CD4-positive, alpha-beta T cell (primary cell): ENCODE data around the gene TNC. TPM values are rescaled to one million over a fixed set of nuclear protein-coding genes. Genes with fewer than 3 reads are reported as not detected.

Experiments used
- ATAC-seq: fragments of 200-7000 bp; cut with Tn5 transposase; one replicate; pipeline ENCODE4 v1.10.0; 2022; ENCODE audit warnings: mild to moderate bottlenecking; ENCODE audit not compliant: poor library complexity
- CTCF ChIA-PET: fragments of 350-600 bp; sonication (Branson Sonifier 250); formaldehyde crosslinking; loops from one replicate; lab custom pipeline; 2021; ENCODE audit warnings: antibody characterized with exemption, inconsistent platforms; lab: Charles Lee
- POLR2A ChIA-PET: fragments of 350-600 bp; sonication (Branson Sonifier 250); formaldehyde crosslinking; loops from one replicate; lab custom pipeline; 2021; ENCODE audit warnings: antibody characterized with exemption, inconsistent platforms; lab: Charles Lee
- DNase-seq, 14 experiments: peaks; one replicate each; pipeline ENCODE4 v3.0.0-alpha.2; 2013 to 2020; ENCODE audit warnings: mixed read lengths in 2 of 14
- H3K27ac ChIP-seq, 2 donors: one replicate each; pipeline versions ENCODE4 v1.5.1 to v1.7.0; 2013; ENCODE audit warnings: low read length in 2 of 2, low read depth in 1 of 2, mild to moderate bottlenecking in 1 of 2
- H3K27me3 ChIP-seq, 2 experiments: 1 replicate in 1 of 2; 2 replicates in 1 of 2; pipeline versions ENCODE4 v1.6.1 to v1.7.0; 2013; ENCODE audit warnings: low read length in 2 of 2, control low read depth in 1 of 2, mild to moderate bottlenecking in 1 of 2, moderate library complexity in 1 of 2; ENCODE audit not compliant: insufficient read depth in 2 of 2, control insufficient read depth in 1 of 2
- H3K36me3 ChIP-seq: one replicate; pipeline ENCODE4 v1.6.1; 2013; ENCODE audit warnings: low read length, control low read depth; ENCODE audit not compliant: insufficient read depth
- H3K4me1 ChIP-seq: one replicate; pipeline ENCODE4 v1.6.1; 2013; ENCODE audit warnings: low read length, control low read depth; ENCODE audit not compliant: insufficient read depth
- H3K4me3 ChIP-seq: one replicate; pipeline ENCODE4 v1.5.1; 2013; ENCODE audit warnings: mild to moderate bottlenecking, low read length, moderate library complexity
- H3K9me3 ChIP-seq, 2 experiments: 1 replicate in 1 of 2; 2 replicates in 1 of 2; pipeline versions ENCODE4 v1.6.1 to v1.7.0; 2013; ENCODE audit warnings: low read length in 2 of 2, mild to moderate bottlenecking in 2 of 2, control low read depth in 1 of 2, moderate library complexity in 1 of 2; ENCODE audit not compliant: control insufficient read depth in 1 of 2, insufficient read depth in 1 of 2
- H3K27ac Mint-ChIP-seq: one replicate; pipeline ENCODE4 v1.8.0; 2020; ENCODE audit warnings: mixed read lengths
- H3K27me3 Mint-ChIP-seq: one replicate; pipeline ENCODE4 v1.8.0; 2021; ENCODE audit warnings: mixed read lengths
- H3K36me3 Mint-ChIP-seq: one replicate; pipeline ENCODE4 v1.8.0; 2021; ENCODE audit warnings: low read depth, mixed read lengths
- H3K4me1 Mint-ChIP-seq: one replicate; pipeline ENCODE4 v1.8.0; 2021; ENCODE audit warnings: low read depth, mixed read lengths
- H3K4me3 Mint-ChIP-seq: one replicate; pipeline ENCODE4 v1.8.0; 2020; ENCODE audit warnings: mild to moderate bottlenecking, mixed read lengths
- H3K9me3 Mint-ChIP-seq: one replicate; pipeline ENCODE4 v1.8.0; 2020; ENCODE audit warnings: mixed read lengths
- intact Hi-C, 2 experiments: fragments of 100-400 bp; cut with DNase I in 1 of 2; cut with micrococcal nuclease in 1 of 2; formaldehyde crosslinking; loops; one replicate each; pipeline versions ENCODE4 v1.15.1 to v1.9.0; 2023 to 2025; cut with DNase I, micrococcal nuclease
- total RNA-seq, 174 experiments: library from RNA in 2 of 174; stranded (reverse) in 2 of 174; gene quantifications; one replicate each; pipeline ENCODE4 v1.2.3 and lab custom pipeline; 2021 to 2026
- TF ChIP-seq, protein P1 (sequence below): fragments of 200-600 bp; IDR thresholded peaks from one replicate; pipeline ENCODE4 v1.8.0; 2022; ENCODE audit warnings: antibody characterized with exemption, mild to moderate bottlenecking

TNC gene
- total RNA-seq, 2 experiments from 2014 or later = 0.03 to 0.05 TPM

DNA sequence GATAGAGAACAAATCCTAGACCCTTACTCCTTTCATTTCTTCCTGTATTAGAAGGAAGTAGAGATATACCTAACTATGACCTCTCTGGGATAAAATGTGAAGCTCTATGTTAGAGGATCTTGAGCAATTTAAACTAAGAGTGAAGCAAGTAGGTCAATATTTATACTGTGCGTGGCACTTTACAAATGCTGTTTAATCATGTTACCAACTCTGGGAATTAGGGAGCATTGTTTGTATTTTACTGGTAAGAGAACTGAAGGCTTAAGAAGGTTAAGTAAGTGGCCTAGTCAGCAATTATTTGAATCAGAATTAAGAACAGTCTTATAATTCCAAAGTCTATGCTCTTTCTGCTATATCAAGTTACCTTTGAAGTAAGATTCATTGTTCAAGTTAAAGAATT, 12.0 kb downstream of the TNC start:
- H3K36me3 Mint-ChIP-seq = no peaks in the 10 kb centered on the region
- POLR2A ChIA-PET = no interaction called here
- TF ChIP-seq, protein P1, sequence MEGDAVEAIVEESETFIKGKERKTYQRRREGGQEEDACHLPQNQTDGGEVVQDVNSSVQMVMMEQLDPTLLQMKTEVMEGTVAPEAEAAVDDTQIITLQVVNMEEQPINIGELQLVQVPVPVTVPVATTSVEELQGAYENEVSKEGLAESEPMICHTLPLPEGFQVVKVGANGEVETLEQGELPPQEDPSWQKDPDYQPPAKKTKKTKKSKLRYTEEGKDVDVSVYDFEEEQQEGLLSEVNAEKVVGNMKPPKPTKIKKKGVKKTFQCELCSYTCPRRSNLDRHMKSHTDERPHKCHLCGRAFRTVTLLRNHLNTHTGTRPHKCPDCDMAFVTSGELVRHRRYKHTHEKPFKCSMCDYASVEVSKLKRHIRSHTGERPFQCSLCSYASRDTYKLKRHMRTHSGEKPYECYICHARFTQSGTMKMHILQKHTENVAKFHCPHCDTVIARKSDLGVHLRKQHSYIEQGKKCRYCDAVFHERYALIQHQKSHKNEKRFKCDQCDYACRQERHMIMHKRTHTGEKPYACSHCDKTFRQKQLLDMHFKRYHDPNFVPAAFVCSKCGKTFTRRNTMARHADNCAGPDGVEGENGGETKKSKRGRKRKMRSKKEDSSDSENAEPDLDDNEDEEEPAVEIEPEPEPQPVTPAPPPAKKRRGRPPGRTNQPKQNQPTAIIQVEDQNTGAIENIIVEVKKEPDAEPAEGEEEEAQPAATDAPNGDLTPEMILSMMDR = no peak
- no peak overlapping the region for H3K4me3 Mint-ChIP-seq
- H3K9me3 Mint-ChIP-seq = no peaks in the 10 kb centered on the region
- Histone ChIP-seq H3K4me3 (no peak overlapping the region), H3K27me3 (peaks cover 0 to 4% of the 10 kb centered on the region in 2 experiments), H3K9me3 (no peaks in the 10 kb centered on the region), H3K27ac (no peak overlapping the region), H3K4me1 (no peaks in the 10 kb centered on the region), H3K36me3 (no peaks in the 10 kb centered on the region)
- CTCF ChIA-PET = no interaction called here
- no peak for ATAC-seq
- no peaks in the 10 kb centered on the region for H3K4me1 Mint-ChIP-seq
- H3K27ac Mint-ChIP-seq = no peak overlapping the region
- peaks cover 40% of the 10 kb centered on the region for H3K27me3 Mint-ChIP-seq
- intact Hi-C loops = loop anchor here in 1 of 2 experiments (10.0 kb wide), 1 partner anchor 61 kb away; no protein-coding TSS in a partner anchor
- no peak for DNase-seq

DNA sequence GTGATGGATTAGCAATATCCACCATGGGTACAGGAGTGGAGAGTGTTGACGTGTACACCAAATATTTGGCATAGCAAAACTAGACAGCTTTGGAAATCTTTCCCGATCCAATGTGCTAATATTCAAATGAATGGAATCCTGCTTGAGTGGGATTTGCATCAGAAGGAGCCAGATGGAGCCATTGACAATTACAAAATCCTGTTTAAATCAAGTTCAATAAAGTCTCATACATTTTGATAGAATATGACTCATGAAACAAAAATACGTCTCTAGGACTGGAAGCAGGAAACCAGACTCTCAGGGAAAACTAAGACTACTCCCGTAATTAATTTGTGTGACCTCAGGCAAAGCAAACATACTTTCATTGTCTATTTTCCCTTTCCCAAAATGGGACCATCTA, 13.0 kb downstream of the TNC start:
- H3K27ac Mint-ChIP-seq = no peak overlapping the region
- no peaks in the 10 kb centered on the region for H3K36me3 Mint-ChIP-seq
- no peaks in the 10 kb centered on the region for H3K9me3 Mint-ChIP-seq
- H3K27me3 ChIP-seq = no peaks in the 10 kb centered on the region
- ChIA-PET POLR2A (no interaction called here), CTCF (no interaction called here)
- peaks cover 33% of the 10 kb centered on the region for H3K27me3 Mint-ChIP-seq
- no peaks in the 10 kb centered on the region for H3K4me1 ChIP-seq
- no peak overlapping the region for H3K4me3 Mint-ChIP-seq
- H3K4me1 Mint-ChIP-seq = no peaks in the 10 kb centered on the region
- TF ChIP-seq, protein P1 = no peak
- intact Hi-C loops = loop anchor here in 1 of 2 experiments (10.0 kb wide), 1 partner anchor 60 kb away; no protein-coding TSS in a partner anchor
- ATAC-seq (no peak), DNase-seq (no peak)
- H3K9me3 ChIP-seq = no peaks in the 10 kb centered on the region
- no peak overlapping the region for H3K4me3 ChIP-seq
- no peak overlapping the region for H3K27ac ChIP-seq
- H3K36me3 ChIP-seq = no peaks in the 10 kb centered on the region

DNA sequence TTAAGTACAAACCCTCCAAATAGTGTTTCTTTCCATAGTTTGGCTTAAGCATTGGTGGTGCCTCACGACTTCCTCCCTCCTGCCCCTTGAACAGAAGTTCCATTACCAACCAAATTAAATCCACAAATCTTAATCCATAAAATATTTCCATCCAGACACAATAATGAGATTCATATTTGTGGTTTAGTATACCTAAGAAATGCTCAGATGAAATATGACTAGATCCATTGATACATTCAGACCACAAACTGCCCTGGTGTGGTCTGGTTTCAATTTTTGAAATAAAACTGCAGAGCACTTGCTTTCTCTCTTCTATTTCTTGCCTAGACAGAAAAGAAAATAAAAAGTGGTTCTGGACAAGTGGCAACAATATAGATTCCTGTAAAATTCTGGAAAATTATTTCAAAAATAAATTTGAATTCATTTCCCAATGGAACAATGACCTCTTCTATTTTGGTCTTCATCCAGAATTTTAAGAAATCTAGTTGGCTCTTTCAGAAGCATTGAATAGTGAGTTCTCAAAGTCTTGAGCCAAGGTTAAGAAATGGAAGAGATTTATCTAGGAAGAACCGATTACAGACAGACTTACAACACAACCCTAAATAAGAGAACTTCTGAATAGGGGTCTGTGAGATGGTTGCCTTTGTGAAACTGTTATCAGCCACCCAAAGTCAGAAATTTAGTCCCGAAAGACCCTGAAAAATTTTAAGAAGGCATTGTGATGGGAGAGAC, 14.0 kb downstream of the TNC start:
- no peak overlapping the region for H3K4me3 Mint-ChIP-seq
- H3K9me3 ChIP-seq = no peaks in the 10 kb centered on the region

More for the DNA sequence above, 14.0 kb downstream of the TNC start:
- H3K27me3 ChIP-seq = no peaks in the 10 kb centered on the region
- intact Hi-C loops = loop anchor here in 1 of 2 experiments (10.0 kb wide), 1 partner anchor 59 kb away; no protein-coding TSS in a partner anchor
- TF ChIP-seq, protein P1 = no peak
- no peaks in the 10 kb centered on the region for H3K4me1 ChIP-seq
- no peak overlapping the region for H3K4me3 ChIP-seq
- ChIA-PET CTCF (no interaction called here), POLR2A (no interaction called here)
- ATAC-seq (no peak), DNase-seq (no peak)
- no peaks in the 10 kb centered on the region for H3K4me1 Mint-ChIP-seq
- H3K27me3 Mint-ChIP-seq = peaks cover 24% of the 10 kb centered on the region
- H3K36me3 Mint-ChIP-seq = no peaks in the 10 kb centered on the region
- no peak overlapping the region for H3K27ac Mint-ChIP-seq
- H3K27ac ChIP-seq = no peak overlapping the region
- no peaks in the 10 kb centered on the region for H3K9me3 Mint-ChIP-seq
- H3K36me3 ChIP-seq = no peaks in the 10 kb centered on the region
